SH-SY5Y (cell line): ENCODE measurements around the gene RBM19.

Source experiments
- GATA2 ChIP-seq: IDR thresholded peaks from 2 replicates; pipeline ENCODE4 v1.6.1; 2011; ENCODE audit warnings: mild to moderate bottlenecking, low read depth, low read length
- GATA3 ChIP-seq: IDR thresholded peaks from 2 replicates; pipeline ENCODE4 v1.6.1; 2011; ENCODE audit warnings: low read depth, mild to moderate bottlenecking, low read length, moderate library complexity

The RBM19 gene

DNA sequence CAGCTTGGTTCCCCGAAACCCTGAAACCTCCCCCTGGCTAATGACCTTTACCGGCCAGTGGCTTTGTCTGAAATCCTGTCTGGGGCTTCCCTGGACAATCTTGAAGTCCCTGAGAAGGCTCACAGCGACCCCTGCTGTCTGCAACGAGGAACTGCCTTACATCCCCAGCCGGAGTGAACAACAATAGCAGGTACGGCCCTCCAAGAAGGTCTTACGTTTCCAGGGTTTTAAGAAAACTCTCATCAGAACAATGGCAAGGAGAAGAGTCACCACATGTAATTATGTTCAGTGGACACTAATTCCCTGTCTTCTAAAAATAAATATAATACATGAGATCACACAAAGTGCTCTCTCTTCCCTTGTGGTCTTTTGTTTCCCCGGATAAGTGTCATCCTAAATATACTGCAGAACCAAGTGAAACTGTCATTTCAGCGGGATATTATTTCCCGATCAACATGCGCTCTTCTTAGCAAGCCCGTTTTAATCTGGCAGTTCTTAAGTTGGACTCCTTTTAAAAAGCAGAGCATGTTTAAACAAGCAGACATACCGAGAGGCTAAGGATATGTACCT, 53.3 kb downstream of the RBM19 start:
- TF ChIP-seq GATA2 (no peak), GATA3 (no peak)

DNA sequence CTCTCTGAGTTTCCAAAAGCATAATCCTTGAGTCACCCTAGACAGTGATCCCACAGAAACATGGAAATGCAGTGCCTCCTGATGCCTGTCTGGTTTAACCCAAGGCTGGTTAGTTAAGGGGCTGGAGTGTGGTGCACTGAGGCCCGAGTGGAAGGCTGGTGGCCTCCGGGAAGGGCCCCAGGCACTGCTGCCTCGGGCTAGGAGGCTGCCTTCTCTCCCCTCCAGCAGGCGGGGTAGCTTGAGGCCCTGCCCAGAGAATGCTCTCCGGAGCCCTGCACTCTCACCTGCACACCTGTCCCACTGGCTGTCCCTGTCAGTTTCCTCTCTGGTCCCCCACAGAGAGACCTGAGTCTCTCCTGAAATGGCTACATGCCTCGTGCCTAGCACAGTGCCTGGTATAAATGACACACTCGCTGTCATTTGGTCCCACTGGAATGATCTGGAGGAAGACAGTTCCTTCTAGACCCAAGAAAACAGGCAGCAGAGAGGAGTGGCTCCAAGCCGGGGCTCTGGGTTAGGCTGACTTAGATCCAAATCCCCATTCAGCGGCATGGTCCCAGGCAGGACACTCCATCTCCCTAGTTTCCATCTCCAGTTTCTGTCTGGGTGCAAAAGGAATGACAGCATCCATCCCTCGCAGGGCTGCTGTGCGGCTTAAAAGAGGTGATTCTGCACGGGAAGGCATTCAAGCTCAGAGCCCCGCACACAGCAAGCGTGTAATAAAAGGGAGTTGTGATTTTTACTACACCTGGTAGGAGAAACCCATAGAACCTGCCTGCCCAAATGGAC, 54.0 kb downstream of the RBM19 start:
- TF ChIP-seq GATA2, result no peak
- no peak for TF ChIP-seq GATA3

DNA sequence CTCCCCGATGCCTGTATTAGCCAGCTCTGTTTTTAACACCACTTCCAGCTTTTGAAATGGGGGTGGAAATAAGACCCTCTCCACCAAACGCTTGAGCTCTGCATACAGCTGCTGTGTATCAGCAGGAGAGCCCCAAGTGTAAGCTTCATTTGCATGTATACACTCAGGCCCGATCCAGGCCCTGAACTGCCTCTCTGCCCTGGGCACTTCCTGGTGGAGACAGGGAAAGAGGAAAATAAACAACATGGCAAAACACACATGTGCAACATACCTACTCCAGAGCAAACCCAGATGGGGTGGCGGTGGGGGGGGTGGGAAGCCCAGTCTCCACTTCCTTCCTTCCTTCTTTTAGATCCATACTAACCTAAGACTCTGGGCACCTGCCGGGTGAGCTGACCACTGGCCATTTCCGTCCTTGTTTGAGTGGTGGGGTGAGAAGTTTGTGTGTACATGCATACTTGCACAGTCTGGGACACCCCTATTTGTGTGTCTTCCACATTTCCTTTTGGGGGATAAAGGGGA, 55.3 kb downstream of the RBM19 start:
- TF ChIP-seq GATA3 (no peak), GATA2 (no peak)

DNA sequence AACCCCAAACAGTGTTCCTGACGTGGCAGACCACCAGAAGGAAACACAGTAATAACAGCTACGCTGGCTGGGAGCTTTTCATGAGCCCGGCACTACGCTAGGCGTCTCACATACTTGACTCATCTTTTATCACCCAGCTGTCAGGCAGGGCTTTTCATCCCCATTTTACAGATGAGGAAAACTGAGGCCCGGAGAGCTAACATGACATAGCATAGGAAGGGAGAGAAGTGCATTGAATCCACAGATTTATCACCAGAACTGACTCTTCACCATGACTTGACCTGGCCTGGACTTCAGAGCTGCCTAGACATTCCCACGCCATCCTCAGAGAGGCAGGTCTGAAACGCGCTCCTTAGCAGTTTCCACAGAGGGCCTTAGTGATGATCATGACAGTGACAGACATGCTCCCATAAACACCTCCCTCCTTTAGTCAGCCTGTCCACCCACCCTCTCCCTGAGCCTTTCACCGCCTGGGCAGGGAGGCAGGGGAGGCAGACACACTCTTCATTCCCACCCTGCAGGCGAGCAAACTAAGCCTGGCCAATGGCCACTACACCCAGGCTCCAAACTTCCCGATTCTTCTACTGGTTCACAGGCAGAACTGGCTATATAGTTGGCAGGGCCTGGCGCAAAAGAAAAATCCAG, 56.2 kb downstream of the RBM19 start:
- TF ChIP-seq GATA2 (no peak), GATA3 (no peak)

DNA sequence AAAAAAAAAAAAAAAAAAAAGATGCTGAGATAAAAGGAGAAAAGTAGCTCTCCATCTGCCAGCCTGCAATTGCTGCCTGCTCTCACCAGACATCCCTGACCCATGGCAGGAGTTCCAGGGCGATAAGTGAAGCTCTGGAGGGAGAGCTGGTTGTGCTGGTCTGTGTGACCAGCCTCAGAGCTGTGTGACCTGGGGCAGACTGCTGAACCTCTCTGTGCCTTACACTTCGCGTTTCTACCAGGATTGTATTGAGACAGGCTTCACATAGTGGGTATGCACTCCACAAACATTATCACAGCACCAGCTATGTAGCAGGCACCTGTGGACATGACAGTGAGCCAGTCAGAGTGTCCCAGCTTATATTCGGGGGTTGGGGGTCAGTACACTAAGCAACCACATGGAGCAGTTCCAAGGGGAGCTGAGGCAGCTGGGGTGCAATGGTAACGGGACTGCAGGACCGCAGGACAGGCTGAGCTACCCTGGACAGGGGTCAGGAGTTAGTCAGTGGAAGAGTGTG, 57.5 kb downstream of the RBM19 start:
- TF ChIP-seq GATA3, result no peak
- no peak for TF ChIP-seq GATA2

DNA sequence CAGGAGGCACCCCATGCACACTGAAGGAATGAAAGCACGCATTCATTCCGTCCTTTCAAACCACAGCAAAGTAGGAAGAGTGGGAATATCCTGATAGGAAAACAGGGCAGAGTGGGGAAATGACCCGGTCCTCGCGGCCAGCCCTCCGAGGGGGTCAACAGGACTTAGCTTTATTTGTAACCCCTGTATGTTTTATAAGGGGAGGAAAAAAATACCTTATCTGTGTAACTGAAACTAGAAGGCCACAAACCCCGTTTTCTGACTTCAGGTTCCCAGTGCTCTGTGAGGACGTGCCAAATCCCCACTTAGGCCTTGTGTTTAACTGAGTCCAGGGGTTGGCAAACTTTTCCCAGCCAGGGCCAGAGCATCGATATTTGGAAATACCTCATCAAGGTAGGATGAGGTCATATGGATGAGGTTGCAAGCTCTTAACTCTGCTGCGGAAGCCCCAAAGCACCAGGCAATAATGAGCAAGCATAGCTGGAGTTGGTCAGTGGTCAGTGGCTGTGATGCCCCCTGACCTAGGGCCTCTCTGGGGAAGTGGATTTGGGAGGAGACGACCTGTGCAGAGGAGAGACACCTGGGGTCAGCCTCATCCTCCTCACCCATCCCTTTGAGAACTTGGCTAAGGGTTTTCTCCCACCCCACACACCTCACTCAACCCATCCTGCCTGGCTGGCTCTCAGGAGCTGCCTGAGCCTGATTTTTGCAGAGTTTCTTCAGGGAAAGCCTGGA, 58.5 kb downstream of the RBM19 start:
- TF ChIP-seq GATA2 (no peak), GATA3 (no peak)

DNA sequence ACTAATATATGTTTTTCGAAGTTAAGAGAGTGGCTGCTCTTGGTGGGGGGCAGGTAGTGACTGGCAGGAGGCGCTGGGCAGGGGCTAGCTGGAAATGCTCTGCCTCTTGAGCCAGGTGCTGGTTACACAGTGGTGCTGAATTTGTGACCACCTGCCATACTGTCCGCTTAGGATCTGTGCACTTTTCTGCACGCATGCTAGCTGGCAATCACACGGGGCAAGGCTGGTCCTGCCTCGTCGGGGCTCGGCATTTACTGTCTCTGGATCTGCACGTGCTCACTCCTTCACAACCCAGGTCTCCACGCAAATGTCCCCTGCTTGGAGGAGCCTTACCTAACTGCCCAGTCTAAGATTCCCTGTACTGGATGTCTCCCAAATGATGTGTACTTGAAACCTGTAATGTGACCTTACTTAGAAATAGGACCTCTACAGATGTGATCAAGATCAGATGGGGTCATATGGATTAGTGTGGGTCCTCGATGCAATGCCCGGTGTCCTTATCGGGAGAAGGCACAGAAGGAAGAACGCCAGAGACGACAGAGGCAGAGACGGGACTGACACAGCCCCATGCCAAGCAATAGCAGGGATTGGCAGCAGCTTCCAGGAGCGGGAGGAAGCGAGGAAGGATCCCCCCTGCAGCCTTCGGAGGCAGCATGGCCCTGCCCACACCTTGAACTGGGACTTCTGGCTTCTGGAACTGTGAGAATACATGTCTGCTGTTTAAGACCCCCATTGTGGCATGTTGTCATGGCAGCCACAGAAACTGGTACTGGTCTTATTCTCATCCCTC, 59.5 kb downstream of the RBM19 start:
- TF ChIP-seq GATA3 (no peak), GATA2 (no peak)

DNA sequence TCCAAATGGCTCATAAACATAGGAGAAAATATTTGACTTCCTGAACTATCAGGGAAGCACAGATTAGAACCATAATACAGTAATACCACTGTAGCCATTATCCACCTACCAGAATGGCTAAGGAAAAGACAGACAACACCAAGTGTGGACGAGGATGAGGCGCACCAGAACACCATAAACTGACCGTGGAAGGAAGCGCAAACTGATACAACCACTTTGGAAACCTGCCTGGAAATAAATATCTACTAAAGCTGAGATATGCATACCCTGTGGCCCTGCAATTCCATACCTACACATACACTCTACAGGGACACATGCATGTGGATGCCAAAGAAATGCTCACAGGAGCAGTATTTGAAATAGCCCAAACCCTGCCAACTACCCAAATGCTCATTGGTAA, 60.3 kb downstream of the RBM19 start:
- TF ChIP-seq GATA3, result no peak
- no peak for TF ChIP-seq GATA2

DNA sequence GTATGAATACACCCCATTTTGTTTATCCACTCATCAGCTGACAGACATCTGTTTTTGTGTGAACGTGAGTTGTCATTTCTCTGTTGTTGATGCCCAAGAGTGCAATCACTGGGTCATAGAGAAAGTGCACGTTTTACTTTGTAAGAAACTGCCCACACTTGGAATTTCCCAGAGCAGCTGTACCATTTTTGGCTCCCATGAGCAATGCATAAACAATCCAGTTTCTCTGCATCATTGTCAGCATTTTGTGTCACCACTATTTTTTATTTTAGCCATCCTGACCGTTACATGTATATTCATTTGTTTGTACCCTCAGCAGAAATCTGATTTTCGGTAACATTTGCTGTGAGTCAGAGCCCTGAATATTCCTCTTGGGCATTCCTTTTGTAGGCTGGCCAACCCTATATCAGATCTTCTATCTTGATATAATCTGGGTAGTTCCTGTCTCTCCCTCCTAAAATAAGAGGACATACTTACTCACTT, 62.7 kb downstream of the RBM19 start:
- TF ChIP-seq GATA2, result no peak
- no peak for TF ChIP-seq GATA3

DNA sequence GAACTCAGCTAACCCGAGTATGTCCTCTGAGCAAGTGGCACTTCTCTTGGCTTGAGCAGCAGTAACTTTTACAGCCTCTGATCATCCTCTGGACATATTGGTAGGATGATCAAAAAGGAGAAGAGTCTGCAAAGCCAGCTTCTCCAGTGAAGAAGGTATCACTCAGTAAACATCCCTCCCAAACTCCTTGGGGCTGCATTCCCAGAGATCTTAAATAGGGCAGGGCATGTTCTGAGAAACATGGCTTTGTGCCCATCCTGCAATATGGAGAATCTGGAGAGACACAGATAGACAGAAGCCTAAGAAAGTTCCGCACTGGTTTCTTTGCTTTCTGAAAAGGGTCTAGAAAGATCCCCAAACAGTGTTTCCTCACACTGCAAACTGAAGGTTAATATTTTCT, 65.4 kb downstream of the RBM19 start:
- TF ChIP-seq GATA3 (no peak), GATA2 (no peak)

DNA sequence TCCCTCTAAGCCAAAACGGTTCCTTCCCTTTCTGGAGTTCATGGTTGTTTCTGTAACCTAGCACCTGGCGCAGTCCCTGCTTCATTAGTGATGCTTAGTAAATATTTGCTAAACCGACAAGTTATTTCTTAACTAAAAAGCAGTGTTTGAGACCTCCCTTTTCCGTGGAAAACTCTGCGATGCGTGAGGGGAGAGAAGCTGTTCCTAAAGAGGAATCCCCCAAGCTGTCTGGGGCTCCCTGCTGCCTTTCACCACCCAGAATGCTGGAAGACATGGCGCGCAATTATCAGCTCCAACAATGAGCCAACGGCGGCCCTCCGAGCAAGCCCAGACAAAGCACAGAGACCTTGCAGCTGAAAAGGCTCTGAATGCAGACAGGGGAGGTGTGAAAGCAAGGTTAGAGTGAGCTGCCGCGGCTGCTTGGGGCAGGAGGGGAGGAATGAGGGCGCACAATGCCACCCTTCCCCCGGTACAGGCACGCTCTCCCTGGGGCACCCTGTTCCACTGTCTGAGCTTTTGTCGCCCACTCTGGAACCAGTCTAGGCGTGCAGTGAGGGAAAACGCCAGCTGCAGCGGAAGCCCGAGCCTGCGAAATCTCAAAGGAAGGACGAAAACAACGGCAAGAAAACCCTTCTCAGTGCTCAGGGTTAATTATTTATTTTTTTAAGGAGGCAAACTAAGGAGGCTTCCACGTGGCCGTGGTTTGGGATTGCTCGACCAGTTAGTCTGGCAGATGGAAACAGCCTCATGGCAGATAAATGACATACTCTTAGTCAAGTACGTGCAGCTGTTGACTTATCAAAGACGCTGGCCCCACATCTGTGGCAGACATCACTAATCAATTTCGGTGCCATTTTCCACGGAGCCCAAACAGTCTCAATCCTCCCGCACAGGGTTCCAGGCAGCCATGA, 66.3 kb downstream of the RBM19 start:
- no peak for TF ChIP-seq GATA2
- TF ChIP-seq GATA3, result no peak

DNA sequence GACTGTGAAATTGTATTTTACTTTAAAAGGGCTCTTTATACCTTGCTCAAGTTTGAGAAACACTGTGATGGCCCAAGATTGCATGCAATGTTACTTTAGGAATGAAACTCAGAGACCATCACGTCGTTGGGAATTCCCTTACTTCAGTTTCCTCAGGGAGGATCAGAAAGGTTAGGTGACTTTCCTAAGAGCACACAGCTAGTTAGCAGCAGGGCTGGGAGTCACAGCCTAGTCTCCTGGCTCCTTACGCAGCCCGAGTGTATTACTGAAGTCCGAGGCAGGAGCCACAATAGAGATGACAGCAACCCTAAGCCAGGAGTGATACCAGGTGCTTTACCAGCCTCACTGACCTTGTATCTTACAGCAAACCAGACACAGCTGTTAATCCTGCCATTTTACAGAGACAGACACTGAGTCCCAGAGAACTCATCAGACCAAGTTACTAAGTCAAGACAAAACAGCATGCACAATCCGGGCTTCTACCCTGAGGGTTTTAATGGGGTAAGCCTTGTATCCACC, 67.0 kb downstream of the RBM19 start:
- TF ChIP-seq GATA2 (no peak), GATA3 (no peak)
